GM21619 (cell line): ENCODE results near the gene ELK3.

Experiments used
- ATAC-seq: cut with Tn5 transposase; IDR thresholded peaks from one replicate; pipeline ENCODE4 v1.9.1; 2021; ENCODE audit not compliant: unreplicated experiment

ELK3 gene

GRCh38 chr12:96187956-96188355 lies 6.2 kb upstream of the ELK3 start:
- ATAC-seq, result no peak

GRCh38 chr12:96189781-96190180 lies 4.4 kb upstream of the ELK3 start:
- no peak for ATAC-seq

- ATAC-seq, result no peak
Measured at GRCh38 chr12:96190413-96191108, 3.6 kb upstream of the ELK3 start.

- ATAC-seq, result no peak
Measured at GRCh38 chr12:96192926-96193573, 1.1 kb upstream of the ELK3 start.

- ATAC-seq, result peak; percentile 19
Measured at GRCh38 chr12:96194576-96194889, 358 bp downstream of the ELK3 start.

GRCh38 chr12:96194971-96195844 lies 1.0 kb downstream of the ELK3 start:
- peak; percentile 83 for ATAC-seq

GRCh38 chr12:96195845-96196451 lies 1.8 kb downstream of the ELK3 start:
- no peak for ATAC-seq

GRCh38 chr12:96196781-96197180 lies 2.6 kb downstream of the ELK3 start:
- ATAC-seq, result no peak

- ATAC-seq, result no peak
Measured at GRCh38 chr12:96197503-96198272, 3.5 kb downstream of the ELK3 start.

GRCh38 chr12:96198965-96199364 lies 4.8 kb downstream of the ELK3 start:
- no peak for ATAC-seq

GRCh38 chr12:96199464-96199863 lies 5.3 kb downstream of the ELK3 start:
- no peak for ATAC-seq

GRCh38 chr12:96201272-96202227 lies 7.4 kb downstream of the ELK3 start:
- no peak for ATAC-seq

- ATAC-seq, result no peak
Measured at GRCh38 chr12:96204381-96204780, 10.2 kb downstream of the ELK3 start.

GRCh38 chr12:96205908-96206307 lies 11.7 kb downstream of the ELK3 start:
- no peak for ATAC-seq

GRCh38 chr12:96206936-96207662 lies 12.9 kb downstream of the ELK3 start:
- ATAC-seq, result no peak

GRCh38 chr12:96208346-96208745 lies 14.2 kb downstream of the ELK3 start:
- no peak for ATAC-seq

- ATAC-seq, result no peak
Measured at GRCh38 chr12:96208801-96209549, 14.8 kb downstream of the ELK3 start.

GRCh38 chr12:96210376-96211055 lies 16.3 kb downstream of the ELK3 start:
- no peak for ATAC-seq
